OCI-LY1 (cell line): ENCODE results near the gene PCNT.

Experiments
- H2AFZ ChIP-seq: fragments of 200-600 bp; sonication (generic), shearing (Covaris generic); 2 replicates; pipeline ENCODE4 v1.6.0; 2014; ENCODE audit warnings: antibody characterized with exemption, mild to moderate bottlenecking, low read length
- H3F3A ChIP-seq: fragments of 200-600 bp; sonication (generic), shearing (Covaris generic); 2 replicates; pipeline ENCODE4 v1.6.0; 2014; ENCODE audit warnings: mild to moderate bottlenecking, antibody characterized with exemption, low read length, moderate library complexity; ENCODE audit not compliant: insufficient read depth
- H3K27ac ChIP-seq: fragments of 200-600 bp; sonication (generic); 2 replicates; pipeline ENCODE4 v1.5.1; 2014; ENCODE audit warnings: low read length, mixed run types, mild to moderate bottlenecking, low read depth; ENCODE audit not compliant: poor library complexity, severe bottlenecking
- H3K27me3 ChIP-seq: fragments of 200-600 bp; sonication (generic); 2 replicates; pipeline ENCODE4 v1.6.0; 2014; ENCODE audit warnings: antibody characterized with exemption, mild to moderate bottlenecking, low read length, moderate library complexity; ENCODE audit not compliant: insufficient read depth
- H3K36me3 ChIP-seq: fragments of 200-600 bp; sonication (generic); 2 replicates; pipeline ENCODE4 v1.6.1; 2014; ENCODE audit warnings: mild to moderate bottlenecking, antibody characterized with exemption, low read length, moderate library complexity, mixed read lengths; ENCODE audit not compliant: insufficient read depth
- H3K4me1 ChIP-seq: fragments of 200-600 bp; sonication (generic); 2 replicates; pipeline ENCODE4 v1.5.1; 2014; ENCODE audit warnings: mild to moderate bottlenecking, low read length, moderate library complexity; ENCODE audit not compliant: insufficient read depth, severe bottlenecking
- H3K4me2 ChIP-seq: fragments of 200-600 bp; sonication (generic), shearing (Covaris generic); 2 replicates; pipeline ENCODE4 v1.6.1; 2014; ENCODE audit warnings: low read length
- H3K4me3 ChIP-seq: fragments of 200-600 bp; sonication (generic); 2 replicates; pipeline ENCODE4 v1.5.1; 2014; ENCODE audit warnings: low read length, low read depth, mild to moderate bottlenecking, mixed read lengths; ENCODE audit not compliant: poor library complexity, severe bottlenecking
- H3K79me2 ChIP-seq: fragments of 200-600 bp; shearing (Covaris generic); 2 replicates; pipeline ENCODE4 v1.6.1; 2016; ENCODE audit warnings: mixed run types, low read length, mixed read lengths; ENCODE audit not compliant: insufficient read depth
- H3K9ac ChIP-seq: fragments of 200-600 bp; sonication (generic), shearing (Covaris generic); 2 replicates; pipeline ENCODE4 v1.6.1; 2014; ENCODE audit warnings: mild to moderate bottlenecking, low read length, mixed read lengths
- H3K9me2 ChIP-seq: fragments of 200-600 bp; sonication (generic), shearing (Covaris generic); 2 replicates; pipeline ENCODE4 v1.6.1; 2014; ENCODE audit warnings: low read depth, mild to moderate bottlenecking, low read length, mixed read lengths
- H3K9me3 ChIP-seq: fragments of 200-600 bp; shearing (Covaris generic); 2 replicates; pipeline ENCODE4 v1.6.1; 2014; ENCODE audit warnings: low read length, mixed read lengths
- H4K20me1 ChIP-seq: fragments of 200-600 bp; sonication (generic), shearing (Covaris generic); 2 replicates; pipeline ENCODE4 v1.6.0; 2016; ENCODE audit warnings: mild to moderate bottlenecking, low read length; ENCODE audit not compliant: insufficient read depth
- EZH2 ChIP-seq: fragments of 200-600 bp; sonication (generic), shearing (Covaris generic); IDR thresholded peaks from 2 replicates; pipeline ENCODE4 v1.8.0; 2017; ENCODE audit warnings: borderline replicate concordance, mixed run types, mild to moderate bottlenecking, antibody characterized with exemption, low read length, moderate library complexity, mixed read lengths
- TF ChIP-seq, protein P1 (sequence below): fragments of 200-600 bp; sonication (generic), shearing (Covaris generic); IDR thresholded peaks from 2 replicates; pipeline ENCODE4 v1.5.1; 2017; ENCODE audit warnings: mild to moderate bottlenecking, antibody characterized with exemption, low read length, moderate library complexity, mixed read lengths

The PCNT gene

DNA sequence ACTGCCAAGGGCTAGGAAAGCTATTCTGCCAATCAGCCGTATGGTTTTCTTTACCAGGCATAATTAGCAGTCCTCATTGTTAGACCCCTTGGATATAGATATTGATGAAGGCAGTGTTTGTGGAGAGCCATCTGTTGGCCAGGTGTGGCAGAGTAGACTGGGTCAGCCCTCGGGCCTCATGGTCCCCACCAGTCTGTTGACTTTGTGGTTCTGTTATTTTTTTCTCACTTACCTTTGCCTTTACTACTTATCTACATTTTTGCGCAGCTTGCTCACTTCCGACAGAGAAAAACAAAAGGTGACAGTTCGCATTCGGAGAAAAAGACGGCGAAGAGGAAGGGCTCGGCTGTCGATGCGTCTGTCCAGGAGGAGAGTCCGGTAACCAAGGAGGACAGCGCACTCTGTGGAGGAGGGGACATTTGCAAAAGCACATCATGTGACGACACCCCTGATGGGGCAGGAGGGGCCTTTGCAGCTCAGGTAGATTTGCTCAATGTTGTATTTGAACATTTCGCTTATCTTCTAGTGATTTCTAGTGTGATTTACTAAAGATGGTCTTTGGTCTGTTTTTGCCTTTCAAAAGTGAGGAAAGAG lies 2.3 kb downstream of the PCNT start:
- no peaks in the 10 kb centered on the region for H3F3A ChIP-seq
- no peak overlapping the region for H3K27ac ChIP-seq
- H3K79me2 ChIP-seq = peaks cover 54% of the 10 kb centered on the region
- H3K9me3 ChIP-seq = no peaks in the 10 kb centered on the region
- peaks cover 53% of the 10 kb centered on the region for H3K36me3 ChIP-seq
- no peak for TF ChIP-seq EZH2
- TF ChIP-seq, protein P1, sequence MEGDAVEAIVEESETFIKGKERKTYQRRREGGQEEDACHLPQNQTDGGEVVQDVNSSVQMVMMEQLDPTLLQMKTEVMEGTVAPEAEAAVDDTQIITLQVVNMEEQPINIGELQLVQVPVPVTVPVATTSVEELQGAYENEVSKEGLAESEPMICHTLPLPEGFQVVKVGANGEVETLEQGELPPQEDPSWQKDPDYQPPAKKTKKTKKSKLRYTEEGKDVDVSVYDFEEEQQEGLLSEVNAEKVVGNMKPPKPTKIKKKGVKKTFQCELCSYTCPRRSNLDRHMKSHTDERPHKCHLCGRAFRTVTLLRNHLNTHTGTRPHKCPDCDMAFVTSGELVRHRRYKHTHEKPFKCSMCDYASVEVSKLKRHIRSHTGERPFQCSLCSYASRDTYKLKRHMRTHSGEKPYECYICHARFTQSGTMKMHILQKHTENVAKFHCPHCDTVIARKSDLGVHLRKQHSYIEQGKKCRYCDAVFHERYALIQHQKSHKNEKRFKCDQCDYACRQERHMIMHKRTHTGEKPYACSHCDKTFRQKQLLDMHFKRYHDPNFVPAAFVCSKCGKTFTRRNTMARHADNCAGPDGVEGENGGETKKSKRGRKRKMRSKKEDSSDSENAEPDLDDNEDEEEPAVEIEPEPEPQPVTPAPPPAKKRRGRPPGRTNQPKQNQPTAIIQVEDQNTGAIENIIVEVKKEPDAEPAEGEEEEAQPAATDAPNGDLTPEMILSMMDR = peak; percentile 32; the same call in 1 of the 2 replicates
- no peaks in the 10 kb centered on the region for H3K9me2 ChIP-seq
- no peaks in the 10 kb centered on the region for H3K27me3 ChIP-seq
- H3K4me2 ChIP-seq = peak overlapping the region; percentile 80; the same call in 1 of the 2 replicates
- no peak overlapping the region for H3K9ac ChIP-seq
- peaks cover 23% of the 10 kb centered on the region for H3K4me1 ChIP-seq
- peak overlapping the region; percentile 79 for H3K4me3 ChIP-seq
- H2AFZ ChIP-seq = no peak overlapping the region
- no peaks in the 10 kb centered on the region for H4K20me1 ChIP-seq

DNA sequence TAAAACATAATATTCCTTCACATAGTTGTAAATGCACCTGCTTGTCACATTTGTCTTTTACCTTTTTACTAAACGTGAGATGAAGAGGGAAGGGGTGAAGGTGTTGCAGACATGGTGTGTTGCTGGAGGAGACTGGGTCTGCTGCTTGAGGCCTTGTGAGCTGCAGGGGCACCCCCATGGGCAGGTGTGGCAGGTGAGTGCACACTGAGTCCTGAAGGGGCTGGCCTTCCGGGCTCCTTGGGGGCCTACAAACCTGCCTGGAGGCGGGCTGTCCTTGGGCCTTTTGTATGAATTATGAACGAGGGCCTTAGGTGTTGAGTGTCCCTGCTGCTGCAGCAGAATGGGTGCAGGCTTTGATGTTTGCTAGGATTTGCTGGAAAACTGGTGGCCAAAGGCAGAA lies 3.8 kb downstream of the PCNT start:
- TF ChIP-seq, protein P1 = no peak
- TF ChIP-seq EZH2 = no peak
- H3K36me3 ChIP-seq = peaks cover 51% of the 10 kb centered on the region
- no peak overlapping the region for H3K27ac ChIP-seq
- H3K27me3 ChIP-seq = no peaks in the 10 kb centered on the region
- H3K9ac ChIP-seq = no peak overlapping the region
- H3K4me1 ChIP-seq = peaks cover 9% of the 10 kb centered on the region
- H4K20me1 ChIP-seq = no peaks in the 10 kb centered on the region
- H3K4me2 ChIP-seq = no peak overlapping the region
- H3K79me2 ChIP-seq = peaks cover 39% of the 10 kb centered on the region
- H3K9me3 ChIP-seq = no peaks in the 10 kb centered on the region
- no peak overlapping the region for H3K4me3 ChIP-seq
- H3K9me2 ChIP-seq = no peaks in the 10 kb centered on the region
- no peak overlapping the region for H2AFZ ChIP-seq
- no peaks in the 10 kb centered on the region for H3F3A ChIP-seq

DNA sequence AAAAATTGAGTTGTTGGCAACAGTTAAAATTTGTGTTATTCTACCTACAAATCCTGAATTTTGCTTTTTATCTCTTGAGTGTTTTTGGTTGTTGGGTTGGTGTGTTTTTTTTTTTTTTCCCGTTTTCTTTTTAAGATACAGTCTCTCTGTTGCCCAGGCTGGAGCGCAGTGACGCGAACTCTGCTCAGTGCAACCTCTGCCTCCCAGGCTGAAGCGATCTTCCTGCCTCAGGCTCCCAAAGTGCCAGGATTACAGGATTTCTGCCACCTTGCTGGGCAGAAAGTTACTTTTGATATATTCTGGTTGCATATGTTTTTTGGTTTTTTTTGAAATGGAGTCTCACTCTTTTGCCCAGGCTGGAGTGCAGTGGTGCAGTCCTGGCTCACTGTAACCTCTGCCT lies 4.2 kb downstream of the PCNT start:
- no peaks in the 10 kb centered on the region for H3K9me3 ChIP-seq
- H3K79me2 ChIP-seq = peaks cover 34% of the 10 kb centered on the region
- H3F3A ChIP-seq = no peaks in the 10 kb centered on the region
- H3K4me1 ChIP-seq = peaks cover 9% of the 10 kb centered on the region
- H3K27ac ChIP-seq = no peak overlapping the region
- H3K36me3 ChIP-seq = peaks cover 51% of the 10 kb centered on the region
- no peak overlapping the region for H3K4me3 ChIP-seq
- H3K4me2 ChIP-seq = no peak overlapping the region
- H3K9me2 ChIP-seq = no peaks in the 10 kb centered on the region
- no peak overlapping the region for H2AFZ ChIP-seq
- H4K20me1 ChIP-seq = no peaks in the 10 kb centered on the region
- H3K27me3 ChIP-seq = no peaks in the 10 kb centered on the region
- H3K9ac ChIP-seq = no peak overlapping the region
- TF ChIP-seq EZH2 = no peak
- TF ChIP-seq, protein P1 = no peak
